ENCODE measurements around the gene IFNA1.
"Not testable (repeated sequence)": the region's sequence is repeated elsewhere in the genome, so short reads cannot be mapped to it uniquely, and the experiment has no call there.

The IFNA1 gene
- 0 to 0.29 (median 0.04) reads per million in 17 experiments for total RNA-seq

GRCh38 chr9:21440139-21440538, at the start of gene IFNA1:
TSS of gene IFNA1 (plus strand) at chr9:21440439. CDS start at chr9:21440508, 69 bp downstream.
- peak in 1 of 4 experiments; percentile 43 for DNase-seq

- peak in 3 of 4 experiments; percentile 9 to 35 (median 16) for DNase-seq
These were observed 48.0 kb upstream of the IFNA1 start for GRCh38 chr9:21392270-21392669.

- peak; percentile 39 to 71 (median 56) for DNase-seq
These were observed 44.2 kb upstream of the IFNA1 start for GRCh38 chr9:21395778-21396717.

- DNase-seq = no peak
These were observed 41.2 kb upstream of the IFNA1 start for GRCh38 chr9:21398955-21399489.

GRCh38 chr9:21399956-21400355, 40.3 kb upstream of the IFNA1 start:
- DNase-seq = peak in 3 of 4 experiments; percentile 12 to 25 (median 25)

DNA sequence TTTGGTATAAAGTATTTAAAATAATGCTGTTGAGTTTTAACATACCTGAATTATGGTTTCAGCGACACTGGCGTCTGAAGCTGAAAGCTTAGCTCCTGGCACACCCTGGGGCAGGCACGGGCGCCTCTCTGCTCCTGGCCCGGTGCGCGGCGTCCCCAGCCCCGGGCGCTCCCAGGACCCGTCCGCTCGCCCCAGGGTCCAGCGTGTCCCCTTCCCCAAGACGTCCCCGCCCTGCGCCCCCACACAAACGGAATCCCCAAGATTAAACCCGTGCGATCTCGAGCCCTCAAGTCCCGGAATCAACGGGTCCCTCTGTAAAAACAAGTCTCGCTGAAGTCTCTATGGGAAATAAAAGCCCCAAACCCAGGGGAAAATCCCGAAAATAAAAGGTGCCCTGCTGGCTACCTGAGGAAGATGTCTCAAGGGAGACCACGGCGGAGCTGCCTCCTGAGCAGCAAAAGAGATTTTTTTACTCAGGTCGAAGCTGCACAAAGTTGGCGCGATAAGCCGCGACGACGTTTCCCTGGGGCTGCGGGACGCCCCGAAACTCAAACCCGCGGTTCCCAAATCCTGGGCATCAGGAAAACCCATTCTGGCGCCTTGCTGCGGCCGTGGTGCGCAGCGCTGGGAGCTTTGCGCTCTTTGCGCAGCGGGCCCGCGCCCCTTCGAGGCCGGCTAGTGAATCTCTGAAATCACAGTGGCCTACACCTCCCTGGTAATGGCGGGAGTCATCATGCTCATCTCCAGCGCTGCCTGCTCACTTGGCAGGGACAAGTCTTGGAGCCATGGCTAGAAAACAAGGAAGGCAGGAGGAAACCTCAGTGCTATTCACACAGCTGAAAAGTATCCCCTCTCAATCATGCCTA, 37.6 kb upstream of the IFNA1 start:
- peak in 2 of 4 experiments; percentile 21 to 27 for DNase-seq

DNA sequence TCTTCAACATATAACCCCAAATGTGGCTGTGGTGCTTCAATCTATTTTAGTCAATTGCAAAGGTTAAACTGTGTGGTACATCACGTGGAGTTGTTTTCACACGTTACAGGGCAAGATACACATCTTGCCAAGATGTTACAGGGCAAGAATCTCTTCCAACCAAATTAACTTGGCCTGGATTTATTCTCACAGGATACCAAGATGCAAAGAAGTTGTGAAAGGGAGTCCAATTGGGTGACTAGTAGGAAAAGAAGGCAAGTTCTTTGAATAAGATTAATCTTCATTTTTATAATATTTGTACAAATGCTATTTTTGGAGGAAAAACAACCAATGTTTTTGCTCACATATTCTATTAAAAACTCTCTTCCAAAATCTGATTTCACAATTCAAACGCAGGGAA, 36.1 kb upstream of the IFNA1 start:
- DNase-seq = no peak

- DNase-seq = no peak
These were observed 31.4 kb upstream of the IFNA1 start, which contains the start of gene IFNA8 for GRCh38 chr9:21408817-21409216. TSS of gene IFNA8 (plus strand) at chr9:21409117. CDS start at chr9:21409177, 60 bp downstream.

DNA sequence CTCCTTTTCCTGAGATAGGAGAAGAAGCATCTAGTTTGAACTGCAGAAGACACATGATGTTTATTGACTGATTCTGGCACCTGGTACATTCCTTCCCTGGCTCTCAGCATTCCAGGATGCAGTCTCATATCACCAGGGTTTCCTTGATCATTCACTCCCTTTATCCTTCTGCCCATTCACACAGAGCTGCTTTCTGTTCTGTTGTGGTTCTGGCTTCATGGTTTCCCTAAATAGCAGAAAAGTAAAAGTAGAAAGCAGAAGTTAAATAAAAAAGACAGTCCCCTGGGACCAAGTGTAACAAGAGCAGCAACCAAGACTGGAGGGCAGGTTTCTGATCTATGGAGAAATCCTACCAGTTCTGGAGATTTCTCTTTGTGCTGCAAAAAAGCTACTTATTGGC, 28.1 kb upstream of the IFNA1 start:
- peak in 3 of 4 experiments; percentile 5 to 46 (median 18) for DNase-seq

- peak; percentile 18 to 58 (median 46) for DNase-seq
These were observed 27.1 kb upstream of the IFNA1 start for GRCh38 chr9:21413151-21413550.

GRCh38 chr9:21413624-21414023, 26.6 kb upstream of the IFNA1 start:
- peak in 3 of 4 experiments; percentile 38 to 48 (median 38) for DNase-seq

GRCh38 chr9:21414220-21414940, 25.9 kb upstream of the IFNA1 start:
- no peak for DNase-seq

GRCh38 chr9:21415493-21416267, 24.6 kb upstream of the IFNA1 start:
- DNase-seq = no peak

DNA sequence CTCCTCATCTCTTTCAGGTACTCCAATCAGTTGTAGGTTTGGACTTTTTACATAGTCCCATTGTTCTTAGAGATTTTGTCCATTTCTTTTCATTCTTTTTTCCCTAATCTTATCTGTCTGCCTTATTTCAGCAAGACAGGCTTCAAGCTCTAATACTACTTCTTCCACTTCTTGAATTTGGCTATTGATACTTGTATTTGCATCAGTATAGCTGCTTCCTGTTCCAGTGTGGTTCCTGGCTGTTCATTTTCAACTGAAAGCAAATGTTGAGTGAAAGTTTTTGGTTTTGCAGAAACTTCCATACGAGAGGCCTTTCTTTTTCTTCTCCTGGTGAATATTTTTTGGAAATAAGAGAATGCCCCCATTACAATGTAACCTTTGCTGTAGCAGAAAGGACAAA, 12.0 kb upstream of the IFNA1 start:
- DNase-seq = no peak

- DNase-seq = peak; percentile 21 to 68 (median 34)
These were observed 11.0 kb upstream of the IFNA1 start for GRCh38 chr9:21429191-21429590.

DNA sequence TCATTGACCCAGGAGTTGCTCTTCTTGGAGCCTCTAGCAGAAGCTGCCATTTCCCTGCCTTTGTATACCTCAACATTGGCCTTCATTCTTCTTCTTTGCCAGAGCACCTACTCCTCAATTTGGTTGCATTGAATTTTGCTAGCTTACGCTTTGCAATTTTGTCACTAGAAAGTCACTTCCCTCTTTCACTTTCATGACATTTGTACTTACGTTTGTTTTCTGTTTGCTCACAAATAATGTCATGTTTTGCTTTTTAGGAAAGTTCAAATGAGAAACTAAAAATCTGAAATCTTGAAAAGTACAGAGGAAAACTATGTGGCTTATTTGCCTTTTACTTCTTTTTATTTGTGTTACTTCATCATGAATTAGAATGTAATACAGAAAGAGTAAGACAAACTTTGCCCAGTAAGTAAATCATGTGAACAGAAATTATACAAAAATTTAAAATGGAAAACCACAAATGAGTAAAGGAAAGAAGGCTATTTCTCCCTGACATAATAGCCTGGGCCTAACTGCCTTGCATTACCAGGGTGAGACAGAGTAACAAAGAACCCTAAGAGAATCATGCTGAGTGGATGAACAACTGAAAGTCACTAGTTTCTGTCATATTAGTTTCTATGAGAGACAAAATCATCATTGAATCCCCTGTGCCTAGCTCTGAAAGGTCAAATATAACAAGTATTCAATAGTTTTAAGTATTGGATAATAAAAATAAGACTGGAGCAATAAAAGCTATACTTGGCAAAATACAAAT, 7.4 kb upstream of the IFNA1 start:
- peak in 3 of 4 experiments; percentile 15 to 65 (median 59) for DNase-seq

DNA sequence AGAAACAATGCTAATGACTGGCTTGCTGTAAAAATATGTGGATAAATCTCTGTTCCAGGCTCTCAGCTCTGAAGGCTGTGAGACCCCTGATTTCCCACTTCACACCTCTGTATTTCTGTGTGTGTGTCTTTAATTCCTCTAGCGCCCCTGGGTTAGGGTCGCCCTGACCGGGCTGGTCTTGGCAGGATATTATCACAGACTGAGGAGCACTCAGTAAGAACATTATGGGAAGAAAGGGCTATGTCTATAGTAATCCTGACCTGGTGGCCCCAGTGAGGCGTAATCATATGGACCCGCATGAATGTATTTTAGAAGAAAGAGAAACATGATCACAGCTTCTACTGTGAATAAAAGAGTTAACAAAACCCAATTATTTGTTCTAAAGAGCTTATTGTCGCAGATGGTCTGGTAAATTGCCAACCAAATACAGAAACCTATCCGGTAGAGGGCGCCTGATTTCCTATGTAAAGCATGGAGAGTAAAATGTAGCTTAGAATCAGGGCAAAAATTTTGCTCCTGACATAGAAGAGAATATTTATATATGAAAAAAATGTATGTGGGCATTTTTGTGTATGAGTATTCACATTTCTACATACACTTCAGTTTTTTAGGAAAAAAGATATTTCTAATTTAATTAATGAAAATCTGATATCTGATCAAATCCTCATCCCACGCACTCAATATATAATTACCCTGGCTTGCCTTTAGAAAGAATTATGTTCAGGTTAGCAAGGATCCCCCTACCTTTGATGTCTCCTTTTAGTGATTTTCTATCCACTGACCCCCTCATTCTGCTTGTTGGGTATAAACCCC, 5.8 kb upstream of the IFNA1 start:
- peak; percentile 70 to 89 (median 72) for DNase-seq

GRCh38 chr9:21435015-21435383, 5.2 kb upstream of the IFNA1 start:
- DNase-seq = not testable (repeated sequence)
